ENCODE measurements around the gene CA5B. TPM values are rescaled to one million over a fixed set of nuclear protein-coding genes. Genes with fewer than 3 reads are reported as not detected.

CA5B gene
- total and polyA plus RNA-seq, 2 donors (not counting 3 experiments of a cell fraction or from before 2014, with no cell fraction given) = 2.3 to 5.6 TPM

DNA sequence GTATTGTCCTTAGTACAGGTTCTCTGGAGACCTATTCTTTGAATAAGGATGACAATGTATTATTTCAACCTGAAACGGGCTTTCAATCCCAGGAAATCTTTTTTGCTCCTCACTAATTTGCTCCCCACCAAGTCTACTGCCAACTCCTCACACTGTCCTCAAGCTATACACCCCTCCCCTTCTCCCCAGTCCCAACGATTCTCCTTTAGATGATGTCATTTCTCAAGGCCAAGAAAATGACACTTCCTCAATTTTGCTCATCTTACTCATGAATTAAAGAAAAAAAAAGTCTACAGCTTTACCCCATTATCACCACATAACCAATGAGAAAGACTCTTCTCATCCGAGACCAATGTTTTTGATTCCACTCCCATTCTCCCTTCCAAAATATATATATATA is 96.0 kb downstream of the CA5B start:
- no peak overlapping the region for H3K27ac ChIP-seq (ENCODE audit: insufficient read depth, low read depth, low read length)
- POLR2A ChIA-PET = no interaction called here
- H4K20me1 ChIP-seq (replicated peaks; ENCODE audit: control insufficient read depth, extremely low read depth, insufficient read depth, low read length) = no peaks in the 10 kb centered on the region
- H3K9me1 ChIP-seq (replicated peaks; ENCODE audit: control insufficient read depth, extremely low read depth, insufficient read depth, low read length) = no peaks in the 10 kb centered on the region
- no peaks in the 10 kb centered on the region for H3K27me3 ChIP-seq (ENCODE audit: control insufficient read depth in 2 of 2, insufficient read depth in 2 of 2, low read length in 2 of 2)
- H2AFZ ChIP-seq (ENCODE audit: low read depth, low read length) = no peak overlapping the region
- no peaks in the 10 kb centered on the region for H3K79me2 ChIP-seq (ENCODE audit: control insufficient read depth, insufficient read depth, low read length)
- CTCF ChIA-PET = no interaction called here
- DNase-seq (ENCODE audit: low read depth, low spot score) (no peak), FAIRE-seq (no peak)
- no peaks in the 10 kb centered on the region for H3K9me3 ChIP-seq (replicated peaks; ENCODE audit: control insufficient read depth, insufficient read depth, low read length)
- dilution Hi-C loops (cut with MboI; ENCODE audit: extremely low pct_ligation_motif_present, low sequenced_read_pairs) (no loop called here), intact Hi-C loops (cut with micrococcal nuclease) (no loop called here)
- no peaks in the 10 kb centered on the region for H3K4me1 ChIP-seq (ENCODE audit: control insufficient read depth, extremely low read depth, insufficient read depth, low read length)
- H3K4me3 ChIP-seq (replicated peaks in 1 of 3; ENCODE audit: insufficient read depth in 1 of 3, low read depth in 1 of 3, low read length in 3 of 3) = no peak overlapping the region
- no TSS peak for BruUV-seq (replicated peaks)
- no peak overlapping the region for H3K4me2 ChIP-seq (ENCODE audit: insufficient read depth, low read length)
- H3K9ac ChIP-seq (replicated peaks; ENCODE audit: extremely low read depth, insufficient read depth, low read length) = no peak overlapping the region
- no peaks in the 10 kb centered on the region for H3K36me3 ChIP-seq (ENCODE audit: control insufficient read depth in 2 of 2, extremely low read depth in 1 of 2, insufficient read depth in 2 of 2, low read length in 2 of 2)
- TF ChIP-seq MAX (IDR thresholded peaks at IDR 0.05; ENCODE audit: insufficient read depth, insufficient read length) (no peak), EZH2 (IDR thresholded peaks at IDR 0.05; ENCODE audit: borderline replicate concordance, low read depth, low read length, severe bottlenecking) (no peak), JUN (IDR thresholded peaks at IDR 0.05; ENCODE audit: borderline replicate concordance, insufficient read depth, insufficient read length, low read depth) (no peak), MYC (IDR thresholded peaks at IDR 0.05; ENCODE audit: low read depth, low read length) (no peak), GATA2 (IDR thresholded peaks at IDR 0.05; ENCODE audit: insufficient read depth, insufficient read length, low read depth, low read length) (no peak), POLR2A (IDR thresholded peaks at IDR 0.05; ENCODE audit: low read depth, low read length) (no peak), POLR2AphosphoS5 (IDR thresholded peaks at IDR 0.05; ENCODE audit: insufficient read depth, low read depth, low read length) (no peak), FOS (IDR thresholded peaks at IDR 0.05; ENCODE audit: borderline replicate concordance, insufficient read depth, low read length) (no peak)
- TF ChIP-seq, protein P1, sequence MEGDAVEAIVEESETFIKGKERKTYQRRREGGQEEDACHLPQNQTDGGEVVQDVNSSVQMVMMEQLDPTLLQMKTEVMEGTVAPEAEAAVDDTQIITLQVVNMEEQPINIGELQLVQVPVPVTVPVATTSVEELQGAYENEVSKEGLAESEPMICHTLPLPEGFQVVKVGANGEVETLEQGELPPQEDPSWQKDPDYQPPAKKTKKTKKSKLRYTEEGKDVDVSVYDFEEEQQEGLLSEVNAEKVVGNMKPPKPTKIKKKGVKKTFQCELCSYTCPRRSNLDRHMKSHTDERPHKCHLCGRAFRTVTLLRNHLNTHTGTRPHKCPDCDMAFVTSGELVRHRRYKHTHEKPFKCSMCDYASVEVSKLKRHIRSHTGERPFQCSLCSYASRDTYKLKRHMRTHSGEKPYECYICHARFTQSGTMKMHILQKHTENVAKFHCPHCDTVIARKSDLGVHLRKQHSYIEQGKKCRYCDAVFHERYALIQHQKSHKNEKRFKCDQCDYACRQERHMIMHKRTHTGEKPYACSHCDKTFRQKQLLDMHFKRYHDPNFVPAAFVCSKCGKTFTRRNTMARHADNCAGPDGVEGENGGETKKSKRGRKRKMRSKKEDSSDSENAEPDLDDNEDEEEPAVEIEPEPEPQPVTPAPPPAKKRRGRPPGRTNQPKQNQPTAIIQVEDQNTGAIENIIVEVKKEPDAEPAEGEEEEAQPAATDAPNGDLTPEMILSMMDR (IDR thresholded peaks at IDR 0.05; ENCODE audit: extremely low read depth in 1 of 2, insufficient read depth in 1 of 2, low read depth in 1 of 2, low read length in 2 of 2) = no peak

All from endothelial cell of umbilical vein (primary cell).